Glutamatergic neuron (in vitro differentiated cells): ENCODE results near the gene IRF2BP1. TPM values are rescaled to one million over a fixed set of nuclear protein-coding genes. Genes with fewer than 3 reads are reported as not detected.

Source experiments
- DNase-seq: peaks from one replicate; pipeline ENCODE4 v3.0.0; 2022
- H3K27ac Mint-ChIP-seq: one replicate; pipeline ENCODE4 v1.8.0; 2020; ENCODE audit warnings: mild to moderate bottlenecking, mixed read lengths, inconsistent platforms; ENCODE audit not compliant: unreplicated experiment
- H3K27me3 Mint-ChIP-seq: one replicate; pipeline ENCODE4 v1.8.0; 2020; ENCODE audit warnings: mild to moderate bottlenecking, moderate library complexity, mixed read lengths, inconsistent platforms; ENCODE audit not compliant: unreplicated experiment
- H3K36me3 Mint-ChIP-seq: one replicate; pipeline ENCODE4 v1.8.0; 2020; ENCODE audit warnings: mild to moderate bottlenecking, mixed read lengths, inconsistent platforms; ENCODE audit not compliant: unreplicated experiment
- H3K4me1 Mint-ChIP-seq: one replicate; pipeline ENCODE4 v1.8.0; 2020; ENCODE audit warnings: mild to moderate bottlenecking, low read depth, mixed read lengths, inconsistent platforms; ENCODE audit not compliant: unreplicated experiment
- H3K4me3 Mint-ChIP-seq: one replicate; pipeline ENCODE4 v1.8.0; 2020; ENCODE audit warnings: mild to moderate bottlenecking, mixed read lengths, inconsistent platforms; ENCODE audit not compliant: unreplicated experiment
- H3K9me3 Mint-ChIP-seq: one replicate; pipeline ENCODE4 v1.8.0; 2020; ENCODE audit warnings: mild to moderate bottlenecking, moderate library complexity, mixed read lengths, inconsistent platforms; ENCODE audit not compliant: unreplicated experiment
- CTCF ChIP-seq: fragments of 200-600 bp; sonication (generic); IDR thresholded peaks from one replicate; pipeline ENCODE4 v1.5.0; 2021; ENCODE audit not compliant: partially characterized antibody, unreplicated experiment
- total RNA-seq: library from RNA; stranded (reverse); fragmentation: NEBNext Ultra II Directional; extraction: Animal tissue kit (Norgen Biotek cat#: 25700); gene quantifications from one replicate; pipeline ENCODE4 v1.2.1, GENCODE V29; 2021; ENCODE audit not compliant: unreplicated experiment

IRF2BP1 gene
- total RNA-seq, 1 donor from 2014 or later, result 19.2 TPM

DNA sequence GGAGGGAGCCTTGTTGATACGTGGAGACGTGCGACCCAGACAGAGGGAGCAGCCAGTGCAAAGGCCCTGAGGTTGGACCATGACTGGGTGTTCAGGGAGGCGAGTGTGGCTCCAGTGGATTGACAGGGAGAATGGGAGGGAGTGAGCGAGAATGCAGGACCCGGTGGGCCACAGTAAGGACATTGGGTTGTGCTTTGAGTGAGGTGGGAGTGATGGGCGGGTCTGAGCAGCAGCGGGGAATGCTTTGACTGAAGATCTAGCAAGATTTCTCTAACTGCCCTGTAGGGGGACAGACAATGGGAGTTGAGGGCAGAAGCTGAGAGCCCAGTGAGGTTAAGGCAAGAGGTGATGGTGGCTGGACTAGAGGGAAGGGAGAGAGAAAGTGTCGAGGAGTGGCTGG lies 36.3 kb upstream of the IRF2BP1 start:
- H3K4me3 Mint-ChIP-seq, result no peak overlapping the region
- peaks cover 4% of the 10 kb centered on the region for H3K9me3 Mint-ChIP-seq
- no peak for DNase-seq
- H3K27ac Mint-ChIP-seq, result no peak overlapping the region
- no peak for TF ChIP-seq CTCF
- peaks cover 6% of the 10 kb centered on the region for H3K27me3 Mint-ChIP-seq
- H3K36me3 Mint-ChIP-seq, result no peaks in the 10 kb centered on the region
- H3K4me1 Mint-ChIP-seq, result peaks cover 3% of the 10 kb centered on the region

DNA sequence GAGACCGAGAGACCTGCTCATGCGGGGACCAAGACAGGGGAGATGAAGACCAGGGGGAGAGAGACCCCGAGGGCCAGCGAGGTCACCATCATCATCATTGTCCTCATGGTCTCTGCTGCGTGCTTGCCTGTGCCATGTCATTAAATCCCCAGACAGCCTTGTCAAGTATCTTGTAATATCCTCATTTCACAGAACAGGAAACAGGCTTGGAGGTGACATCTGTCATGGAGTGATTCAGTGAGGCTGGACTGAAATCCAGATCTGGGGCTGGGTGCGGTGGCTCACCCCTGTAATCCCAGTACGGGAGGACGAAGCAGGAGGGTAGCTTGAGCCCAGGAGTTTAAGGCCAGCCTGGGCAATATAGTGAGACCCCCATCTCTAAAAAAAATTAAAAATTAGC lies 34.5 kb upstream of the IRF2BP1 start:
- no peak for TF ChIP-seq CTCF
- Mint-ChIP-seq H3K9me3 (peaks cover 2% of the 10 kb centered on the region), H3K27ac (no peak overlapping the region), H3K27me3 (peaks cover 6% of the 10 kb centered on the region), H3K4me1 (peaks cover 3% of the 10 kb centered on the region), H3K36me3 (no peaks in the 10 kb centered on the region), H3K4me3 (no peak overlapping the region)
- no peak for DNase-seq

- Mint-ChIP-seq H3K27ac (no peak overlapping the region), H3K27me3 (peaks cover 6% of the 10 kb centered on the region)
- TF ChIP-seq CTCF, result no peak
Measured at GRCh38 chr19:45919678-45920077, 33.7 kb upstream of the IRF2BP1 start.

DNA sequence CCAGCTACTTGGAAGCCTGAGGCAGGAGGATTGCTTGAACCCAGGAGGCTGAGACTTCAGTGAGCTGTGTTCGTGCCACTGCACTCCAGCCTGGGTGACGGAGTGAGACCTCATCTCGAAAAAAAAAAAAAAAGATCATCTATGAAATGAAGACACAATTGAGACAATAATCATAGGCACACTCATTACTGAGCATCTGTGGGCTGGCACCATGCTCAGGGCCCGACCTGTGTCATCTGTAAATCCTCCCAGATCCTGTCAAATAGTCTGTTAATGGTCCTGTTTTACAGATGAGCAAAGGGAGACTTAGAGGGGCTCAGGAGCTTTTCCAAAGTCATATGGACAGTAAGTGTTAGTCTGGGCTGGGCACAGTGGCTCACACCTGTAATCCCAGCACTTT lies 32.8 kb upstream of the IRF2BP1 start:
- peaks cover 2% of the 10 kb centered on the region for H3K9me3 Mint-ChIP-seq
- no peak for TF ChIP-seq CTCF
- no peaks in the 10 kb centered on the region for H3K36me3 Mint-ChIP-seq
- H3K4me3 Mint-ChIP-seq, result no peak overlapping the region
- no peak overlapping the region for H3K27ac Mint-ChIP-seq
- DNase-seq, result no peak
- peaks cover 6% of the 10 kb centered on the region for H3K27me3 Mint-ChIP-seq
- H3K4me1 Mint-ChIP-seq, result peaks cover 3% of the 10 kb centered on the region

More at GRCh38 chr19:45919678-45920077, 33.7 kb upstream of the IRF2BP1 start:
- H3K4me3 Mint-ChIP-seq, result no peak overlapping the region
- peaks cover 3% of the 10 kb centered on the region for H3K4me1 Mint-ChIP-seq
- no peak for DNase-seq
- H3K9me3 Mint-ChIP-seq, result peaks cover 2% of the 10 kb centered on the region
- H3K36me3 Mint-ChIP-seq, result no peaks in the 10 kb centered on the region

DNA sequence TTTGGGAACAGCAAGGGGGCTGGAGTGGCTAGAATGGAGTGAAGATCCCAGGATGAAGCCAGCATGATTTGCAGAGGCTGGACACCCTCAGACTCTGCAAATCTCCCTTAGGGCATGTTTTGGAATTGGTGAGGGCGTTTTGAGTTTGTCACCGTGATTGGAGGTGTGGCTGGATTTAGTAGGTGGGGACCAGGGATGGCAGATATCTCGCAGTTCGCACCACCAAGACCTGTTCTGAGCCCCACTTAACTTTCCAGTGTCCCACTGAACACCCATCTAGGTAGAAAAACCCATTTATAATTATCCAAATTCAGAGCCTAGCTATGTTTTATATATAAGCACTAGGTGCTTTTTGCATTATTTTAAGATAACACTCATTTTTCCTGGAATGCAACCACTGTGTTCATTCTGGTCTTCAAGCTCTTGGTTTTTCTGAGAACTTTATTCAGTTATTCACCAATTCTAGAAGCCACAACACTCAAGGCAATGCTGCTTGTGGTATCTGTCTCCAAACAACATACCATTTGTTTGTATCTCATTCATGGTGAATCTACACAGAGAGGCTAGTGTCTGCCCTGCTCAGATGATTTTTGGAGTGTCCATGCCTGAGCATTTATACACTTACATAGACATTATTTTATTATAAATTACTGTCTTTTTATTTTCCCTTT lies 31.6 kb upstream of the IRF2BP1 start:
- Mint-ChIP-seq H3K36me3 (no peaks in the 10 kb centered on the region), H3K4me1 (peaks cover 3% of the 10 kb centered on the region), H3K27me3 (peaks cover 8% of the 10 kb centered on the region), H3K4me3 (no peak overlapping the region), H3K9me3 (peaks cover 5% of the 10 kb centered on the region), H3K27ac (no peak overlapping the region)
- no peak for DNase-seq
- TF ChIP-seq CTCF, result no peak
